ENCODE results near the gene SERPINB1.
"Not testable (repeated sequence)": the region's sequence is repeated elsewhere in the genome, so short reads cannot be mapped to it uniquely, and the experiment has no call there.

SERPINB1 gene

GRCh38 chr6:2841264-2842138, at the start of gene SERPINB1:
Gene SERPINB1 (minus strand): TSS chr6:2841863. CDS start chr6:2840586, 1,277 bp downstream.
- peak; percentile 97 for DNase-seq

- DNase-seq, result no peak
Measured at GRCh38 chr6:2890976-2891767, 49.5 kb upstream of the SERPINB1 start.

GRCh38 chr6:2885967-2886735, 44.5 kb upstream of the SERPINB1 start:
- DNase-seq, result no peak

- no peak for DNase-seq
Measured at GRCh38 chr6:2884804-2885203, 43.1 kb upstream of the SERPINB1 start.

GRCh38 chr6:2883673-2884072, 42.0 kb upstream of the SERPINB1 start:
- no peak for DNase-seq

- no peak for DNase-seq
Measured at GRCh38 chr6:2881423-2881822, 39.8 kb upstream of the SERPINB1 start.

- not testable (repeated sequence) for DNase-seq
Measured at GRCh38 chr6:2880156-2880555, 38.5 kb upstream of the SERPINB1 start.

GRCh38 chr6:2877960-2878359, 36.3 kb upstream of the SERPINB1 start:
- DNase-seq, result no peak

- no peak for DNase-seq
Measured at GRCh38 chr6:2877057-2877882, 35.6 kb upstream of the SERPINB1 start.

GRCh38 chr6:2876210-2877056, 34.8 kb upstream of the SERPINB1 start:
- no peak for DNase-seq

- DNase-seq, result no peak
Measured at GRCh38 chr6:2875359-2876191, 33.9 kb upstream of the SERPINB1 start.

- no peak for DNase-seq
Measured at GRCh38 chr6:2873643-2874042, 32.0 kb upstream of the SERPINB1 start.

GRCh38 chr6:2872423-2873358, 31.0 kb upstream of the SERPINB1 start:
- DNase-seq, result no peak

- DNase-seq, result no peak
Measured at GRCh38 chr6:2871953-2872352, 30.3 kb upstream of the SERPINB1 start.

- DNase-seq, result no peak
Measured at GRCh38 chr6:2871102-2871501, 29.4 kb upstream of the SERPINB1 start.

GRCh38 chr6:2870046-2870636, 28.5 kb upstream of the SERPINB1 start:
- no peak for DNase-seq

GRCh38 chr6:2868637-2869036, 27.0 kb upstream of the SERPINB1 start:
- DNase-seq, result no peak

GRCh38 chr6:2866171-2866846, 24.6 kb upstream of the SERPINB1 start:
- DNase-seq, result no peak
